Prostate gland (tissue), 2 donors: ENCODE results near the gene HS6ST3. TPM values are rescaled to one million over a fixed set of nuclear protein-coding genes. Genes with fewer than 3 reads are reported as not detected.

ENCODE experiments used
- DNase-seq: peaks from one replicate; pipeline ENCODE4 v3.0.0-alpha.2; 2019; ENCODE audit warnings: low spot score
- H3K27ac ChIP-seq, 2 donors: fragments of 200-600 bp; sonication (generic); 2 replicates each; pipeline ENCODE4 v1.5.1; 2017 to 2019
- H3K27me3 ChIP-seq: fragments of 200-600 bp; sonication (generic); replicated peaks from 2 replicates; pipeline ENCODE4 v1.5.1; 2019; ENCODE audit not compliant: insufficient read depth
- H3K36me3 ChIP-seq, 2 donors: fragments of 200-600 bp; sonication (generic); 1 replicate in 1 of 2; 2 replicates in 1 of 2; pipeline versions ENCODE4 v1.5.1 to v1.8.1; 2017 to 2019
- H3K4me1 ChIP-seq: fragments of 200-600 bp; sonication (generic); replicated peaks from 2 replicates; pipeline ENCODE4 v1.5.1; 2019
- H3K4me3 ChIP-seq, 2 donors: fragments of 200-600 bp; sonication (generic); 2 replicates each; pipeline ENCODE4 v1.5.1; 2017 to 2019
- H3K9me3 ChIP-seq: fragments of 200-600 bp; sonication (generic); 2 replicates; pipeline ENCODE4 v1.5.1; 2017
- POLR2A ChIP-seq: fragments of 450-650 bp; IDR thresholded peaks from one replicate; pipeline ENCODE4 v1.6.1; 2016; ENCODE audit warnings: antibody characterized with exemption, mild to moderate bottlenecking
- POLR2AphosphoS5 ChIP-seq: sonication (generic); formaldehyde crosslinking; IDR thresholded peaks from one replicate; pipeline ENCODE4 v1.6.1; 2017; ENCODE audit warnings: antibody characterized with exemption
- WGBS: methylation state at CpG from one replicate; pipeline ENCODE4 v1.1.5; 2018; 5-methylcytosine and 5-hydroxymethylcytosine counted together
- intact Hi-C: fragments of 100-400 bp; cut with DNase I; formaldehyde crosslinking; loops from one replicate; pipeline ENCODE4 v1.14.2; 2022
- total RNA-seq, 2 donors: library from RNA; depleted of rRNA; stranded (reverse); fragments of >200 nt; gene quantifications; one replicate each; pipeline ENCODE4 v1.1.0, GENCODE V29; 2016
- TF ChIP-seq, protein P1 (sequence below), 4 experiments: fragments of 200-600 bp in 2 of 4; fragments of 450-650 bp in 2 of 4; sonication (generic) in 2 of 4; IDR thresholded peaks; 1 replicate in 3 of 4; 2 replicates in 1 of 4; pipeline ENCODE4 v1.5.1; 2016 to 2019; ENCODE audit warnings: antibody characterized with exemption in 4 of 4, mild to moderate bottlenecking in 2 of 4, moderate library complexity in 2 of 4

Gene HS6ST3
- total RNA-seq, 2 donors from 2014 or later = 0.97 to 1.0 TPM

DNA sequence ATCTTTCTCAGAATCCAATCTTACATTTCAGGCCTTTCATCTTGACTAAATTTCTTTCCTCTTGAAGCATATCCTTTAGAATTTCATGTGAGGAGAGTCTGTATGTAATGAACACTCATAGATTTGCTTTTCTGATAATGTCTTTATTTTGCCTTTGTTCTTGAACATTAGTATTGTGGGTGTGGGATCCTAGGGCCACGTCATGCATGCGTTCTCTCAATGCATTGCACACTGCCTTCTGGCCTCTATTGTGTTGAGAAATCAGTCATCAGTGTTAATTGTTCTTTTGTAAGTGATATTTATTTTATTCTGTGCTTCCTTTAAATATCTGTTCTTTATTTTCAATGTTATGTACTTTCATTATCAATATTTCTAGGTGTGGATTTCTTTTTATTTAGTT, 539.4 kb downstream of the HS6ST3 start:
- TF ChIP-seq, protein P1, sequence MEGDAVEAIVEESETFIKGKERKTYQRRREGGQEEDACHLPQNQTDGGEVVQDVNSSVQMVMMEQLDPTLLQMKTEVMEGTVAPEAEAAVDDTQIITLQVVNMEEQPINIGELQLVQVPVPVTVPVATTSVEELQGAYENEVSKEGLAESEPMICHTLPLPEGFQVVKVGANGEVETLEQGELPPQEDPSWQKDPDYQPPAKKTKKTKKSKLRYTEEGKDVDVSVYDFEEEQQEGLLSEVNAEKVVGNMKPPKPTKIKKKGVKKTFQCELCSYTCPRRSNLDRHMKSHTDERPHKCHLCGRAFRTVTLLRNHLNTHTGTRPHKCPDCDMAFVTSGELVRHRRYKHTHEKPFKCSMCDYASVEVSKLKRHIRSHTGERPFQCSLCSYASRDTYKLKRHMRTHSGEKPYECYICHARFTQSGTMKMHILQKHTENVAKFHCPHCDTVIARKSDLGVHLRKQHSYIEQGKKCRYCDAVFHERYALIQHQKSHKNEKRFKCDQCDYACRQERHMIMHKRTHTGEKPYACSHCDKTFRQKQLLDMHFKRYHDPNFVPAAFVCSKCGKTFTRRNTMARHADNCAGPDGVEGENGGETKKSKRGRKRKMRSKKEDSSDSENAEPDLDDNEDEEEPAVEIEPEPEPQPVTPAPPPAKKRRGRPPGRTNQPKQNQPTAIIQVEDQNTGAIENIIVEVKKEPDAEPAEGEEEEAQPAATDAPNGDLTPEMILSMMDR (IDR thresholded peaks at IDR 0.05) = no peak
- TF ChIP-seq POLR2A = no peak
- no peak for TF ChIP-seq POLR2AphosphoS5
- Histone ChIP-seq H3K4me1 (no peaks in the 10 kb centered on the region), H3K27me3 (no peaks in the 10 kb centered on the region), H3K4me3 (no peak overlapping the region), H3K27ac (no peak overlapping the region), H3K9me3 (no peaks in the 10 kb centered on the region), H3K36me3 (no peaks in the 10 kb centered on the region)
- no peak for DNase-seq
- 66% methylated on average over 2 of the region's 2 CpGs for whole genome bisulfite sequencing
- intact Hi-C loops = no loop called here

DNA sequence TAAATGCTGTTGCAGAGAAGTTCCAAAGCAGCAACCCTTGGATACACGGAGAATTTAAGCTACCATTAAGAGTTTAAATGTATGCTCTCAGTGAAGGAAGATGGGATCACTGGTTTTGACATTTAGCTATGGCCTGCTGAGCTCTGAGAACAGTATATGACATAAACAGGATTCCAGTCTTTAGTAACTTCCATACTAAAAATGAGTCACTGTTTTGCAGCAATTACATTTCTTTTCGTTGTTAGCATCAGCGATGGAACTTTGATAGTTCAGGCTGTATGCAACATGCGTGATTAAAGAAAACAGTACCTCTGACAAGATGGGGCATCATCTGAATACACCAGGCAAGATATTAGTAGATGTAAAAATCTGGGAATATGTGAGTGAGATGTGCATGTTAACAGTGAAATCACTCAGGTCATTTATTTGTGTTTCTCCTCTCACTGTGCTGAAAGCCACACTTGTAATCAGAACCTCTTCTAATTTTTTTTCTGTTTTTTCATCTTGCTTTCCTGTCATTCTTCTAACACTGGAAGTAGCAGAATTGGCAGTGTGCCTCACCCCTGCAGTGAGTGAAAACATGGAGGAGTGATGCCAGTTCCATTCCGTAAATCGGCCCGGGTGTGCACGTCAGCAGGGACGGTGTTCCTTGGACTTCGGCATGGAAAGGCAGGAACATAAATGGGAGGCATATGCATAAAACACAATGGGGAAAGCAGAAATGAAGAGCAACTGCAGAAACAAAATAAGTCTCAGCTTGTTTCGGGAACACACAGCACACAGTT, 542.8 kb downstream of the HS6ST3 start:
- Histone ChIP-seq H3K36me3 (no peaks in the 10 kb centered on the region), H3K27ac (no peak overlapping the region), H3K4me1 (no peaks in the 10 kb centered on the region), H3K9me3 (no peaks in the 10 kb centered on the region), H3K27me3 (no peaks in the 10 kb centered on the region), H3K4me3 (no peak overlapping the region)
- intact Hi-C loops = no loop called here
- no peak for DNase-seq
- no peak for TF ChIP-seq POLR2AphosphoS5
- TF ChIP-seq, protein P1 (IDR thresholded peaks at IDR 0.05) = no peak
- TF ChIP-seq POLR2A = no peak
- WGBS = 91% methylated on average over 11 of the region's 11 CpGs

DNA sequence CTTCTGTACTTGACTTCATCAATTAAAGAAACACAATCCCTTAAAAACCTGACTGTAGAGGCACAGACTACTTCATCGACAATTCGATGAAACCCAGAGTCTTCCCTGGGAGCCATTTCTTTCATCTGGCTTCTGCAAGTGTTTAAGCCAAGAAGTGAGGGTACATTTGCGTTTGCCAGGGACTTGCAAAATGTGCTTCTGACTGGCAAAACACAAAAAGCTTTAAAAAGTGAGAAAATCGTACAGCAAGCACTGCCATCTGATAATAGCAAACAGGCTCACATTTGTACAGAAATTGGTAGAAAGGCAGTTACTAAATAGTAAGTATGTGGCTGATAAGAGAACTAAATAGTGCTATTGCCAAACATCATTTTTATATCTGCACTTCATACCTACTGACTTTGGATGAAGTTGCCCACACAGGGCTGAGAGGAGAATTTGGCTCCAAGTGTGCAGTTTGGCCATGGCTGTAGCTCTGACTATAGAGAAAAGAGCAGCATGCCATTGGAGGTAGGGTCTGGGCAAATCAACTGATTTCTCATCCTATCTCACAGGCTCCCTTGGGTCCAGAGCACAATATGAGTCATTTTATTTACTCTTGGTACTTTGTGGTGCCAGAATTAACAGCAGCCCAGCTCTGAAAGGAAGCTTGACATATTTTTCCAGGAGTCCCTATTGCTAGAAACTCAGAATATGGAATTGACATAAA, 546.2 kb downstream of the HS6ST3 start:
- intact Hi-C loops = no loop called here
- H3K9me3 ChIP-seq = no peaks in the 10 kb centered on the region

DNA sequence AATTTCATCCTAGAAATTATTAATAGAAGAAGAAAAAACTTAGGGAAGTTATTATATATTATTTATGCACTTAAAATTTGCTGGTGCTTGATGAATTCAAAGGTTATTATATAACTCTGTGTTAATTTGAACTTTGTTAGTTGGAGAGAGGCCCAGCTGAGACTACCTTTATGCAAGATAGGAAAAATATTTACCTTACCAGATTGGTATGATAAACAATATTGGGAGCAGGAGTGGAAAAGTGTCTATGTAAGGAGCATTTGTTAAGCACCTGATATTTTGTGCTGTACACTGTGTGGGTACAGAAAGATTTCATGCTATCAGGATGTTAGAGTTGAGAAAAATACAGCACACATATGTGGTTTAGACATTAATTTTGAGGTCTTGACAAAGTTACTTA, 547.1 kb downstream of the HS6ST3 start:
- intact Hi-C loops = no loop called here

More for the DNA sequence above, 546.2 kb downstream of the HS6ST3 start:
- Histone ChIP-seq H3K36me3 (no peaks in the 10 kb centered on the region), H3K27ac (no peak overlapping the region), H3K27me3 (no peaks in the 10 kb centered on the region), H3K4me3 (no peak overlapping the region), H3K4me1 (no peaks in the 10 kb centered on the region)
- WGBS = 85% methylated on average over 4 of the region's 4 CpGs
- no peak for DNase-seq
- TF ChIP-seq POLR2A (no peak), POLR2AphosphoS5 (no peak)
- TF ChIP-seq, protein P1 (IDR thresholded peaks at IDR 0.05) = no peak

More for the DNA sequence above, 547.1 kb downstream of the HS6ST3 start:
- DNase-seq = no peak
- TF ChIP-seq POLR2A (no peak), POLR2AphosphoS5 (no peak)
- TF ChIP-seq, protein P1 (IDR thresholded peaks at IDR 0.05) = no peak
- Histone ChIP-seq H3K4me3 (no peak overlapping the region), H3K27me3 (no peaks in the 10 kb centered on the region), H3K4me1 (no peaks in the 10 kb centered on the region), H3K36me3 (no peaks in the 10 kb centered on the region), H3K9me3 (no peaks in the 10 kb centered on the region), H3K27ac (no peak overlapping the region)
